GM23338 (cell line): ENCODE measurements around the gene PHC2. TPM values are rescaled to one million over a fixed set of nuclear protein-coding genes. Genes with fewer than 3 reads are reported as not detected.

ENCODE experiments used
- ATAC-seq: fragments of 200-7000 bp; cut with Tn5 transposase; 3 replicates; pipeline ENCODE4 v1.9.1; 2020
- DNase-seq: peaks from one replicate; pipeline ENCODE4 v3.0.0-alpha.2; 2015; ENCODE audit warnings: low spot score
- H2AFZ ChIP-seq: fragments of 200-600 bp; sonication (generic); 2 replicates; pipeline ENCODE4 v1.8.0; 2016; ENCODE audit warnings: antibody characterized with exemption, mild to moderate bottlenecking, moderate library complexity
- H3F3A ChIP-seq: fragments of 200-600 bp; sonication (generic); replicated peaks from 2 replicates; pipeline ENCODE4 v1.8.0; 2017; ENCODE audit warnings: antibody characterized with exemption, mixed run types, low read depth
- H3K27ac ChIP-seq: fragments of 200-600 bp; sonication (generic); 2 replicates; pipeline ENCODE4 v1.6.1; 2016; ENCODE audit warnings: low read depth
- H3K27me3 ChIP-seq: fragments of 200-600 bp; sonication (generic); 2 replicates; pipeline ENCODE4 v1.8.0; 2016; ENCODE audit warnings: mild to moderate bottlenecking, mixed run types, moderate library complexity; ENCODE audit not compliant: insufficient read depth
- H3K36me3 ChIP-seq: fragments of 200-600 bp; sonication (generic); 2 replicates; pipeline ENCODE4 v1.8.0; 2016; ENCODE audit warnings: mild to moderate bottlenecking; ENCODE audit not compliant: insufficient read depth
- H3K4me1 ChIP-seq: fragments of 200-600 bp; sonication (generic); 2 replicates; pipeline ENCODE4 v1.8.0; 2016; ENCODE audit warnings: mild to moderate bottlenecking, moderate library complexity; ENCODE audit not compliant: insufficient read depth
- H3K4me2 ChIP-seq: fragments of 200-600 bp; sonication (generic); 2 replicates; pipeline ENCODE4 v1.7.1; 2017; ENCODE audit warnings: mixed run types
- H3K4me3 ChIP-seq: fragments of 200-600 bp; sonication (generic); 2 replicates; pipeline ENCODE4 v1.6.1; 2016; ENCODE audit warnings: mixed run types
- H3K79me2 ChIP-seq: fragments of 200-600 bp; sonication (generic); replicated peaks from 2 replicates; pipeline ENCODE4 v1.8.0; 2017; ENCODE audit warnings: mild to moderate bottlenecking; ENCODE audit not compliant: insufficient read depth
- H3K9me2 ChIP-seq: fragments of 200-600 bp; sonication (generic); 2 replicates; pipeline ENCODE4 v1.8.0; 2017; ENCODE audit not compliant: insufficient read depth
- H4K20me1 ChIP-seq: fragments of 200-600 bp; sonication (generic); replicated peaks from 2 replicates; pipeline ENCODE4 v1.8.0; 2017; ENCODE audit warnings: mild to moderate bottlenecking; ENCODE audit not compliant: insufficient read depth
- H3K27ac Mint-ChIP-seq: 2 replicates; pipeline ENCODE4 v1.8.0; 2020; ENCODE audit warnings: inconsistent platforms, mild to moderate bottlenecking, moderate library complexity, mixed read lengths
- H3K27me3 Mint-ChIP-seq: 3 replicates; pipeline ENCODE4 v1.8.0; 2022; ENCODE audit warnings: low read depth, mild to moderate bottlenecking, moderate library complexity, mixed read lengths, inconsistent platforms; ENCODE audit not compliant: insufficient read depth, poor library complexity
- H3K36me3 Mint-ChIP-seq: 3 replicates; pipeline ENCODE4 v1.8.0; 2021; ENCODE audit warnings: low read depth, mild to moderate bottlenecking, inconsistent platforms, moderate library complexity, mixed read lengths
- H3K4me1 Mint-ChIP-seq: 3 replicates; pipeline ENCODE4 v1.8.0; 2020; ENCODE audit warnings: mild to moderate bottlenecking, inconsistent platforms, mixed read lengths
- H3K4me3 Mint-ChIP-seq: 3 replicates; pipeline ENCODE4 v1.8.0; 2021; ENCODE audit warnings: moderate library complexity, mild to moderate bottlenecking, inconsistent platforms, mixed read lengths
- H3K9me3 Mint-ChIP-seq: 3 replicates; pipeline ENCODE4 v1.8.0; 2020; ENCODE audit warnings: moderate library complexity, mild to moderate bottlenecking, inconsistent platforms, mixed read lengths
- CREB1 ChIP-seq: fragments of 250-450 bp; sonication (Bioruptor Pico); IDR thresholded peaks from 2 replicates; pipeline ENCODE4 v1.5.0; 2020; ENCODE audit warnings: low read depth, mild to moderate bottlenecking, moderate library complexity
- JUNB ChIP-seq: IDR thresholded peaks from one replicate; pipeline ENCODE4 v1.6.1; 2016; ENCODE audit warnings: antibody characterized with exemption; ENCODE audit not compliant: unreplicated experiment
- POLR2AphosphoS5 ChIP-seq: IDR thresholded peaks from 2 replicates; pipeline ENCODE4 v1.6.1; 2016; ENCODE audit warnings: antibody characterized with exemption, low read depth
- ZNF114 ChIP-seq: fragments of 250-450 bp; sonication (Bioruptor Pico); IDR thresholded peaks from 2 replicates; pipeline ENCODE4 v1.5.0; 2020; ENCODE audit warnings: mild to moderate bottlenecking, moderate library complexity
- long read RNA-seq: library from polyadenylated mRNA; unstranded; transcript quantifications from one replicate; pipeline ENCODE4 v2.0.0, GENCODE V29; 2020; ENCODE audit not compliant: unreplicated experiment
- polyA plus RNA-seq: library from polyadenylated mRNA; unstranded; fragments of >200 nt; fragmentation: Nextera tagmentation; extraction: Ambion mirVana; gene quantifications from 2 replicates; pipeline ENCODE4 v1.2.1, GENCODE V29; 2016
- total RNA-seq: library from RNA; depleted of rRNA; stranded (reverse); fragments of >200 nt; shearing (Covaris generic); gene quantifications from 2 replicates; pipeline ENCODE4 v1.2.3, GENCODE V29; 2014; rRNA removed
- TF ChIP-seq, protein P1 (sequence below), 2 experiments: fragments of 200-600 bp in 1 of 2; sonication (generic) in 1 of 2; conservative IDR thresholded peaks; 2 replicates each; pipeline versions ENCODE4 v1.5.1 to v1.6.1; 2016 to 2017; ENCODE audit warnings: antibody characterized with exemption in 2 of 2, low read depth in 2 of 2, mild to moderate bottlenecking in 2 of 2, moderate library complexity in 1 of 2
- TF ChIP-seq, protein P2 (sequence below): IDR thresholded peaks from 2 replicates; pipeline ENCODE4 v1.6.1; 2016; ENCODE audit warnings: antibody characterized with exemption

Gene PHC2
- total RNA-seq (7.3 and 11.8 TPM in 2 replicates), polyA plus RNA-seq (1.7 and 2.0 TPM in 2 replicates)
- long read RNA-seq, partial matches to known transcripts = 1 of 2 reads
- long read RNA-seq, other reads (novel, unspliced or antisense) = 1 of 2 reads

- DNase-seq (peak; percentile 99), ATAC-seq (peak; percentile 92)
- Histone ChIP-seq H2AFZ (peak within 1 kb of the TSS; percentile 85), H3K36me3 (no peaks in the 10 kb centered on the region), H3K27me3 (peaks cover 41% of the 10 kb centered on the region), H4K20me1 (peaks cover 5% of the 10 kb centered on the region; the same call in 1 of the 2 replicates), H3K4me1 (peaks cover 24% of the 10 kb centered on the region), H3K9me2 (no peaks in the 10 kb centered on the region), H3K27ac (no peak within 1 kb of the TSS), H3K4me3 (peak within 1 kb of the TSS; percentile 71), H3K79me2 (no peaks in the 10 kb centered on the region), H3K4me2 (peak within 1 kb of the TSS; percentile 92), H3F3A (peaks cover 11% of the 10 kb centered on the region; the same call in 1 of the 2 replicates)
- Mint-ChIP-seq H3K9me3 (no peaks in the 10 kb centered on the region), H3K4me3 (peak within 1 kb of the TSS; percentile 62), H3K4me1 (peaks cover 11% of the 10 kb centered on the region; the same call in 2 of the 3 replicates), H3K36me3 (no peaks in the 10 kb centered on the region), H3K27me3 (no peaks in the 10 kb centered on the region), H3K27ac (no peak within 1 kb of the TSS)
- peak; percentile 16; the same call in 1 of the 2 replicates for TF ChIP-seq CREB1 (CRISPR knock-in tag)
- TF ChIP-seq ZNF114 (CRISPR knock-in tag) = no peak
- TF ChIP-seq, protein P1, sequence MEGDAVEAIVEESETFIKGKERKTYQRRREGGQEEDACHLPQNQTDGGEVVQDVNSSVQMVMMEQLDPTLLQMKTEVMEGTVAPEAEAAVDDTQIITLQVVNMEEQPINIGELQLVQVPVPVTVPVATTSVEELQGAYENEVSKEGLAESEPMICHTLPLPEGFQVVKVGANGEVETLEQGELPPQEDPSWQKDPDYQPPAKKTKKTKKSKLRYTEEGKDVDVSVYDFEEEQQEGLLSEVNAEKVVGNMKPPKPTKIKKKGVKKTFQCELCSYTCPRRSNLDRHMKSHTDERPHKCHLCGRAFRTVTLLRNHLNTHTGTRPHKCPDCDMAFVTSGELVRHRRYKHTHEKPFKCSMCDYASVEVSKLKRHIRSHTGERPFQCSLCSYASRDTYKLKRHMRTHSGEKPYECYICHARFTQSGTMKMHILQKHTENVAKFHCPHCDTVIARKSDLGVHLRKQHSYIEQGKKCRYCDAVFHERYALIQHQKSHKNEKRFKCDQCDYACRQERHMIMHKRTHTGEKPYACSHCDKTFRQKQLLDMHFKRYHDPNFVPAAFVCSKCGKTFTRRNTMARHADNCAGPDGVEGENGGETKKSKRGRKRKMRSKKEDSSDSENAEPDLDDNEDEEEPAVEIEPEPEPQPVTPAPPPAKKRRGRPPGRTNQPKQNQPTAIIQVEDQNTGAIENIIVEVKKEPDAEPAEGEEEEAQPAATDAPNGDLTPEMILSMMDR (conservative IDR thresholded peaks at IDR 0.05; ENCODE audit: low read depth in 2 of 2) = peak in 1 of 2 experiments; percentile 51; a peak in 2 of 4 replicates
Observed at GRCh38 chr1:33430692-33431593, at the start of gene PHC2. Gene PHC2, minus strand, starts transcription at chr1:33431095. Its CDS starts 55,556 bp downstream, at chr1:33375539.

DNA sequence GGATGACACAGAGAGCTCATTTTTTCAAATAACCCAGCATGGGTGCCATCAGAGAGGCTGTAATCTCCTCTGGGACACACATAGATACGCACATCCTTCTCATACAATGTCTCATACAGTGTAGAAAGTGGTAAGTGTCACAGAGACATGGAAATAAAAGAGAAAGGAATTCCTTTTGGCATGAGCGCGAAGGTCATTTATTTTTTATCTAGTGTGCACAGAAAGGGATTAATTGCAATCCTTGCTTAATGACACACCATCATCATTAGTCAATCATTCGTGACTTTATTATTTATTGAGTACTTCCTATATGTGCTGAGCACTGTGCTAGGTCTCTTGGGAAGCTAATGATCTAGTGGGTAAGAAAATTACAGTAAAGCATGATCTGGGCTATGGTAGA, 46.6 kb upstream of the PHC2 start:
- Mint-ChIP-seq H3K27me3 (peaks cover 3% of the 10 kb centered on the region), H3K9me3 (no peaks in the 10 kb centered on the region), H3K36me3 (no peaks in the 10 kb centered on the region), H3K4me3 (no peak overlapping the region), H3K4me1 (peaks cover 4% of the 10 kb centered on the region; the same call in 2 of the 3 replicates), H3K27ac (no peak overlapping the region)
- no peak overlapping the region for H2AFZ ChIP-seq
- peaks cover 6% of the 10 kb centered on the region for H4K20me1 ChIP-seq
- no peaks in the 10 kb centered on the region for H3K9me2 ChIP-seq
- no peak overlapping the region for H3K27ac ChIP-seq
- H3F3A ChIP-seq = no peaks in the 10 kb centered on the region
- H3K79me2 ChIP-seq = no peaks in the 10 kb centered on the region
- no peak for TF ChIP-seq JUNB
- ATAC-seq (no peak), DNase-seq (no peak)
- H3K27me3 ChIP-seq = no peaks in the 10 kb centered on the region
- H3K4me3 ChIP-seq = no peak overlapping the region
- no peak overlapping the region for H3K4me2 ChIP-seq
- no peaks in the 10 kb centered on the region for H3K36me3 ChIP-seq
- no peaks in the 10 kb centered on the region; the same call in 1 of the 2 replicates for H3K4me1 ChIP-seq

GRCh38 chr1:33473900-33474299, 43.0 kb upstream of the PHC2 start:
- H4K20me1 ChIP-seq = peaks cover 6% of the 10 kb centered on the region
- DNase-seq (no peak), ATAC-seq (no peak)
- no peak overlapping the region for H3K27ac ChIP-seq
- no peaks in the 10 kb centered on the region for H3K9me2 ChIP-seq
- H3K4me1 Mint-ChIP-seq = peaks cover 21% of the 10 kb centered on the region
- no peaks in the 10 kb centered on the region for H3K27me3 ChIP-seq
- no peaks in the 10 kb centered on the region for H3K9me3 Mint-ChIP-seq
- H3K36me3 ChIP-seq = no peaks in the 10 kb centered on the region
- H3F3A ChIP-seq = no peaks in the 10 kb centered on the region
- H3K4me3 Mint-ChIP-seq = peak overlapping the region; percentile 82; the same call in 2 of the 3 replicates
- no peak overlapping the region for H3K27ac Mint-ChIP-seq
- H3K4me2 ChIP-seq = no peak overlapping the region
- peaks cover 7% of the 10 kb centered on the region; the same call in 1 of the 2 replicates for H3K4me1 ChIP-seq
- peaks cover 8% of the 10 kb centered on the region for H3K27me3 Mint-ChIP-seq
- H3K36me3 Mint-ChIP-seq = no peaks in the 10 kb centered on the region; the same call in 2 of the 3 replicates
- H2AFZ ChIP-seq = no peak overlapping the region
- no peak overlapping the region for H3K4me3 ChIP-seq
- no peaks in the 10 kb centered on the region for H3K79me2 ChIP-seq
- TF ChIP-seq ZNF114 (CRISPR knock-in tag) = no peak
- TF ChIP-seq POLR2AphosphoS5 = no peak
- TF ChIP-seq, protein P2, sequence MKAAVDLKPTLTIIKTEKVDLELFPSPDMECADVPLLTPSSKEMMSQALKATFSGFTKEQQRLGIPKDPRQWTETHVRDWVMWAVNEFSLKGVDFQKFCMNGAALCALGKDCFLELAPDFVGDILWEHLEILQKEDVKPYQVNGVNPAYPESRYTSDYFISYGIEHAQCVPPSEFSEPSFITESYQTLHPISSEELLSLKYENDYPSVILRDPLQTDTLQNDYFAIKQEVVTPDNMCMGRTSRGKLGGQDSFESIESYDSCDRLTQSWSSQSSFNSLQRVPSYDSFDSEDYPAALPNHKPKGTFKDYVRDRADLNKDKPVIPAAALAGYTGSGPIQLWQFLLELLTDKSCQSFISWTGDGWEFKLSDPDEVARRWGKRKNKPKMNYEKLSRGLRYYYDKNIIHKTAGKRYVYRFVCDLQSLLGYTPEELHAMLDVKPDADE = no peak
